Measurements from ENCODE around the gene THAP5. TPM values are rescaled to one million over a fixed set of nuclear protein-coding genes. Genes with fewer than 3 reads are reported as not detected.

Gene THAP5
- total RNA-seq, 4 donors from 2014 or later, result 22.5 to 36.0 (median 25.6) TPM

DNA sequence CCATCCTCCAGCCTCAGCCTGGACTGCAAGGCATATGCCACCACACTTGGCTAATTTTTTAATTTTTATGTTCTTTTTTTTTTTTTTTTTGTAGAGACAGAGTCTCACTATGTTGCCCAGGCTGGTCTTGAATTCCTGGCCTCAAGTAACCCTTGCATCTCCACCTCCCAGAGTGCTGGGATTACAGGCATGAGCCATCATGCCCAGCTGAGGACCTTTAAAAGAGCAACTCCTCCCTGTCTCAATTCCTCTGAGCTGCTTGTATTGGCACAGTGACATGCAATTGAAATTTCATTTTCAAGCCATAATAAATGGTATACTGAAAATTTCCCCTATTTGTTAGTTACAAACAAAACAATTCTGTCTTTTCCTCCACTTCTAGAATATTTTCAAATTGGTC, 19.7 kb upstream of the THAP5 start:
- DNase-seq (no peak), ATAC-seq (no peak)
- Histone ChIP-seq H3K36me3 (no peaks in the 10 kb centered on the region), H3K27ac (no peak overlapping the region), H3K27me3 (no peaks in the 10 kb centered on the region), H3K4me1 (no peaks in the 10 kb centered on the region), H3K9me3 (no peaks in the 10 kb centered on the region), H3K4me3 (no peak overlapping the region)
- in situ Hi-C loops (cut with MboI; ENCODE audit: low sequenced_read_pairs in 4 of 4), result no loop called here
- no peak for TF ChIP-seq POLR2A (IDR thresholded peaks at IDR 0.05)
- TF ChIP-seq, protein P1, sequence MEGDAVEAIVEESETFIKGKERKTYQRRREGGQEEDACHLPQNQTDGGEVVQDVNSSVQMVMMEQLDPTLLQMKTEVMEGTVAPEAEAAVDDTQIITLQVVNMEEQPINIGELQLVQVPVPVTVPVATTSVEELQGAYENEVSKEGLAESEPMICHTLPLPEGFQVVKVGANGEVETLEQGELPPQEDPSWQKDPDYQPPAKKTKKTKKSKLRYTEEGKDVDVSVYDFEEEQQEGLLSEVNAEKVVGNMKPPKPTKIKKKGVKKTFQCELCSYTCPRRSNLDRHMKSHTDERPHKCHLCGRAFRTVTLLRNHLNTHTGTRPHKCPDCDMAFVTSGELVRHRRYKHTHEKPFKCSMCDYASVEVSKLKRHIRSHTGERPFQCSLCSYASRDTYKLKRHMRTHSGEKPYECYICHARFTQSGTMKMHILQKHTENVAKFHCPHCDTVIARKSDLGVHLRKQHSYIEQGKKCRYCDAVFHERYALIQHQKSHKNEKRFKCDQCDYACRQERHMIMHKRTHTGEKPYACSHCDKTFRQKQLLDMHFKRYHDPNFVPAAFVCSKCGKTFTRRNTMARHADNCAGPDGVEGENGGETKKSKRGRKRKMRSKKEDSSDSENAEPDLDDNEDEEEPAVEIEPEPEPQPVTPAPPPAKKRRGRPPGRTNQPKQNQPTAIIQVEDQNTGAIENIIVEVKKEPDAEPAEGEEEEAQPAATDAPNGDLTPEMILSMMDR (IDR thresholded peaks at IDR 0.05 in 4 of 5, conservative IDR thresholded peaks at IDR 0.05 in 1 of 5), result no peak
- intact Hi-C loops (cut with DNase I; ENCODE audit: low total_unique reads), result no loop called here

DNA sequence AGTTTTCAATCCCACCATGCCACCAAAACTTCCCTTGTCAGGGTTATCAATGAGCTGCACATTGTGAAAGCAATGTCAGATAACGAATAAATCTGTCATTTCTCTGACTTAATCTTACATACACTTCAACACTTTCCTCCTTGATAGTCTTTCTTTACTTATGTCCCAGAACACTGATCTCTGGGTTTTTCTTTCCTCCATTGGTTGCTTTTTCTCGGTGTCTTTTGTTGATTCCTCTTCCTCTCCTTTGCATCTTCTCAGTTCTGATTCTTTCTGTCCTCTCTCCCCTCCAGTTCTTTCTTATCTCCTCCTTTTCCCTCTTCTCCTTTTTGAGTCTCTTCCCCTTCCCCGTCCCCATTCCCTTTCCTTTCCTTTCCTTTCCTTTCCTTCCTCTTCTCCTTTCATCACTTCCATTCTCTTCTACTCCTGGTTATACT, 16.8 kb upstream of the THAP5 start:
- no peaks in the 10 kb centered on the region for H3K27me3 ChIP-seq
- H3K4me1 ChIP-seq, result no peaks in the 10 kb centered on the region
- in situ Hi-C loops (cut with MboI; ENCODE audit: low sequenced_read_pairs in 4 of 4), result no loop called here
- no peak overlapping the region for H3K27ac ChIP-seq
- no peak overlapping the region for H3K4me3 ChIP-seq
- no peaks in the 10 kb centered on the region for H3K36me3 ChIP-seq
- TF ChIP-seq, protein P1 (IDR thresholded peaks at IDR 0.05 in 4 of 5, conservative IDR thresholded peaks at IDR 0.05 in 1 of 5), result no peak
- no peak for TF ChIP-seq POLR2A (IDR thresholded peaks at IDR 0.05)
- ATAC-seq (no peak), DNase-seq (no peak)
- no peaks in the 10 kb centered on the region for H3K9me3 ChIP-seq
- intact Hi-C loops (cut with DNase I; ENCODE audit: low total_unique reads), result no loop called here

DNA sequence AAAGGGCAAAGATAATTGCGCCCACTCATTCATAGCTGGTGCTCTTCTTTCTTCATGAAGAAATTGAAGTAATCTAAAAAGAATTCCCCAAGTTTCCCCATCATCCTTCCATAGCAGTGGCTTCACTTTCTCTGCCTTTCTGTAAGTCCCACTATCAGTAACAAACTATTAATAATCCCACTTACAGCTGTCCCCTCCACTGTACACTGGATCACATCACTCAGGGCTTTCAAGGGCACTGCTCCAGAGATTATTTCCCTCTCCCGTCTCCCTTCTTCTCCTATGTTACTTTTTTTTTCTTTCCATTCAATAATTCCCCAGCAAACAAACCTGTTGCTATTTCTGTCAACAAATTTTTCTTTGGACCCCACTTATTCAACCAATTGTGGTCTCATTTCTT, 16.3 kb upstream of the THAP5 start:
- Histone ChIP-seq H3K27ac (no peak overlapping the region), H3K4me3 (no peak overlapping the region), H3K27me3 (no peaks in the 10 kb centered on the region), H3K4me1 (no peaks in the 10 kb centered on the region), H3K9me3 (no peaks in the 10 kb centered on the region), H3K36me3 (no peaks in the 10 kb centered on the region)
- DNase-seq, result no peak
- TF ChIP-seq POLR2A (IDR thresholded peaks at IDR 0.05), result no peak
- TF ChIP-seq, protein P1 (IDR thresholded peaks at IDR 0.05 in 4 of 5, conservative IDR thresholded peaks at IDR 0.05 in 1 of 5), result no peak
- intact Hi-C loops (cut with DNase I; ENCODE audit: low total_unique reads) (no loop called here), in situ Hi-C loops (cut with MboI; ENCODE audit: low sequenced_read_pairs in 4 of 4) (no loop called here)
- ATAC-seq, result no peak

DNA sequence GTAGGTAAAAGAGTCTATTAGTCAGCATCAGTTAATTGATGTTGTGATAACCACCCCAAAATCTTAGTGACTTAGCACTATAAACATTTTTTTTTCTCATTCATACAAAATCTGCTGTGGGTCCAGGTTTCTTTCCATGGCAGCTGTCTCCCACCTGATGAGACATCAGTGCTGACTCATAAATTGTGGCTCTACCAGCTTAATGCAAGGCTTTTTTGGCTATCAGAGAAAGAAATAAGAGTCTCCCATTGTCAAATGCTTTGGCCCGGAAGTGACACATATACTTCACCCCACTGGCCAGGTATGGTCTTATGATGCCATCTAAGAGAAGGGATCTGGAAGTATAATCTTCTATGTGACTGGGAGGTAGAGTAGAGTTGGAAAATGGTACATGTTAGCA, 14.7 kb upstream of the THAP5 start:
- H3K27me3 ChIP-seq, result no peaks in the 10 kb centered on the region
- no peaks in the 10 kb centered on the region for H3K9me3 ChIP-seq
- H3K4me1 ChIP-seq, result no peaks in the 10 kb centered on the region
- ATAC-seq (no peak), DNase-seq (no peak)
- no peak overlapping the region for H3K4me3 ChIP-seq
- H3K27ac ChIP-seq, result no peak overlapping the region
- in situ Hi-C loops (cut with MboI; ENCODE audit: low sequenced_read_pairs in 4 of 4) (no loop called here), intact Hi-C loops (cut with DNase I; ENCODE audit: low total_unique reads) (no loop called here)
- peaks cover 0 to 13% of the 10 kb centered on the region in 2 donors for H3K36me3 ChIP-seq
- TF ChIP-seq, protein P1 (IDR thresholded peaks at IDR 0.05 in 4 of 5, conservative IDR thresholded peaks at IDR 0.05 in 1 of 5), result no peak
- TF ChIP-seq POLR2A (IDR thresholded peaks at IDR 0.05), result no peak
